GM18861 (cell line): ENCODE results near the gene SCN8A.

Experiments
- ATAC-seq: cut with Tn5 transposase; IDR thresholded peaks from one replicate; pipeline ENCODE4 v1.9.1; 2021; ENCODE audit not compliant: unreplicated experiment

Gene SCN8A

DNA sequence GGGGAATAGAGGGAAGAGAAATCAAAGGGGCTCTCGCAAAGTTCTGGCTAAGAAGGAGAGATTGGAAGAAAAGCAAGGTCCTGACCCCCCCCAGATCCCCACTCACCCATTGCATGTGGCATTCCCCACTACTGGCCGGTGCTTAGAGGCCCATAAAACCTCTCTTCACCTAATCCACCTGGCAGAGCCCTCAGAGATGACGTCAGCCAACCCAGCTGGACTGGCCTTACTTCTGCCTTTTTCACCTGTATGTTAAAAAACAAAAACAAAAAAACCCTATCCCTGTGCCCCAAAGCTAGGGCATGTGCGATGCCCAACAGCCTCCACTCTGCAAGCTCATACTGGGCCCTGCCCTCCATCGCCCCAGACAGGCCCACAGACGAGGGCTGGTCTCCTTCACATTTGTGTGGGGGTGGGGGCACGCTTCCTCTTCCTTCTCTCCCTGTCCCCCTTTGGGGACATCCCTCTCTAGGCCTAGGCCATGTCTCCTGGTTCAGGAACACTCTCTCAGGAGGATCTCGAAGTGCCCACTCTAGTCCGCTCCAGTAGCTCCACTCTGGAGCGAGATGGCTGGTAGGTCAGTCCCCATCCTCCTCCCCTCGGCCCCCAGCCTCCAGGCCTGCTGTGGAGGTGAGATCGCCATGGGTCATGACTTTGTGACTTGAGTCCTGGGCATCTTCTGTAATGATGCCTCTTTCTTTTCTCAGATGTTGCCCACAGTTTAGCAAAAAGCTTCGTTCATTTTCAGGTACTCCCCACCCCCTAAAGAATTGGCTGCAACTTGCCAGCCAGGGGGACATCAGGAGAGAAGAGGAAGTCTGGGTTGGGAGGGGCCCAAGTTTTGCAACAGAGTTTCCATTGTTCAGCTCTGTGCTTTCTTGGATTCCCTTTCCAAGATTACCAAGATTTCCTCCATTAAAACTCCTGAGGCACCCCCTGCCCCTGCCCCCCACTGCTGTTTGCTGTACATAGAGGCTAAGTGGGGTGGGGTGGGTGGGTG lies 220.5 kb downstream of the SCN8A start:
- ATAC-seq, result no peak

DNA sequence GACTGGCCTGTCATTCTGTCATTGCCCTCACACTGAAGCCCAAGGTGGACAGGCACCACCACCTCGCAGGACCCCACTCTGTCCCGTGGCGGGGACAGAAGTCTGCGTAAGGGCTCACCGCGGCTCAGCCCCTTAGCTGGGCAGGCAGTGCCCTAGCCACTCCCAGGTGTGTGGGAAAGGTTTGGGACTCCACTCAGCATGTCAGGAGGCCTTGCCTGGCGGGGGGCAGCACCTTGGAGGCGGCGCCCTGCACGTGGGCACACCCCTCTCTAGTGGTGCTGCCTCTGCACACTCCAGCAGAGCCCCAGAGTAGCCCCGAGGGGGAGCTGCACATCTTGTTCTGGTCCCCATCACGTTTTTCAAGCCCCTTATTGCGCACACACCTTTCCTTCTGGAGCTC lies 221.8 kb downstream of the SCN8A start:
- no peak for ATAC-seq

DNA sequence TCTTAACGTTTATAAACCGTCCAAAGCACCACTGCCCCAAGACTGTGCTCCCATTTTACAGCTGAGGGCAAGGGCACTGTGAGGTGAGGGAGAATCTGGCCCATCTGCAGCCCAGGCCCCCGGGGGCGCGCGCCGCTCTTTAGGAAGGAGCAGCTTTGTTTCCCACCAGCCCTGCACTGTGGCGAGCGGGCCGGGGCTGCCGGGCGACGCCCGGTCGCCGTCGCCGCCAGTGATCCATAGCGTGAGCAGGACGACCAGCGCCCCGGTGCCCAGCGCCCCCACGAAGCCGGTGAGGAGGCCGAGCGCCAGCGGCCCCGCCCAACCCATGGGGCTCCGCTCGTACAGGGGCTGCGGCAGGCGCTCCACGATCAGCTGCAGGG lies 222.9 kb downstream of the SCN8A start:
- no peak for ATAC-seq

DNA sequence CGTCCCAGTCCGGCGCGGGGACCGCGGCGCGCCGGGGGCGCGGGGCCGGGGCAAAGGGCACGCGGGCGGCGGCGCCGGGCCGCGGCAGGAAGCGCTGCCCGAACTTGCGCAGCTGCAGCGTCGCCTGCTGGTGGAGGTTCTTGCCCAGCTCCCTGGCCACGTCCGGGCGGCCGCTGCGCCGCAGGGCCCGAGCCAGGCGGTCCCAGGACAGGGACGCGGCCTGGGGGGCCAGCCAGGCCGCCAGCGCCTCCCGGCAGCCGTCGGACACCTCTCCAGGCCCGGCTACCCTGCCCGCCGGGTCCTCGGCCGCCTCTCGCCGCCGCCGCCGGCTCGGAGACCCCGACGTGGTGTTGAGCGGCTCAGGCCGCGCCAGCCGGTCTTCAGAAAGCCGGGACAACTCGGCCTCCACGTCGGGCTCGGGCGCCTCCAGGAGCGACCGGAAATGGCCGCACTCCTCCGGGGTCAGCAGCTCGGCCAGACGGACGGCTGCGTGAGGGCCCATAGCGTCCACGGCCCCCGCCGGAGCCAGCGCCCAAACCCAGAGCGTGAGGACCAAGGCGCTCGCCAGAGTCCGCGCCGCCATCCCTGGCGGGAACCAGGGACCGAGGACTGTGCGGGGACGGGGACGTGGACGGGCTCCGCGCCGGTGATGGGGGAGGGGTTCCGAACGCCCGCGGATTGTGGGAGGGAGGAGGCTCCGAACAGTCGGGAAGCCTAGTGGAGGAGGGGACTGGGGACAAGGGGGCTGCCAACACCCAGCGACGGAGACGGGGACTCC lies 223.5 kb downstream of the SCN8A start:
- no peak for ATAC-seq

- ATAC-seq, result no peak
Observed at GRCh38 chr12:51815571-51815970, 224.5 kb downstream of the SCN8A start.

DNA sequence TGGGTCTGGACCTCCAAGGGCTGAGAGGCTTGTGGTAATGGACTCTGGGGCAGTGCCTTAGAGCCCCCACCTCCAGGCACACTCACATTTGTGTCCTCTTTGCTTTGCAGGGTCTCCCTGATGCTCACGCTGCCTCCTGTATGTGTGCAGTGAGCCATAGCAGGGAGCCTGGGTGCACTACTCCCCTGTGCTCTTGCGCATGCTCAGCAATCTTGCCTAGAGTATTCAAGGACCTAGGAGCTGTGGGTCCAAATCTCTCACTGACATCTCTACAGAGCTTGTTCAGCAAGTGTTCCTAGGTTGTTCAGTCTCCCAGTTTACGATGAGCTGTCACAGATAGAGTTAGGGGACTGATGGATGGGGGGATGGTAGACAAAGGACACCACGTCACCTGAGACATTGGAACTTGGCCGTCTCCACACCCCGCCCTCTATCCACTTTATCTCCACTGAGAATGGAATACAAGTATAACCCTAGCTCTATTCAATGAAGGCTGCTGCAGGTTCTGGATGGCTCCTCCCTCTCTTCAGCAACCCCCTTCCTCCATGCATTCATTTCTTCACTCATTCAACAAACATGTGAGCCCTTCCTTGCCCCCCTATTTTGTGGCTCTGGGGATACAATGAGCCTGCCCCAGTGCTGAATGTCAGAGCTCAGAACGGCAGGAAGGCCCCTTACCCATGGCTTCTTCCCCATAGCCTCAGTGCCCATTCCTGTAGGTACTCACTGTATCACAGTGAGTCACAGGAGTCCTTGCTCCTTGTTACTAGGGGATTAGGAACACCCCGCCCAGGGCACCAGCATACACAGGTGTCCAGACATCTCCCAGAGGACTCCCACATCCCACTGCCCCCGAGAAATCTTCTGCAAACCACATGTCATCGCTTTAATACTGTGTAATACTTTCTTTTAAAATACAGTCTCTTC lies 226.3 kb downstream of the SCN8A start:
- ATAC-seq, result no peak

DNA sequence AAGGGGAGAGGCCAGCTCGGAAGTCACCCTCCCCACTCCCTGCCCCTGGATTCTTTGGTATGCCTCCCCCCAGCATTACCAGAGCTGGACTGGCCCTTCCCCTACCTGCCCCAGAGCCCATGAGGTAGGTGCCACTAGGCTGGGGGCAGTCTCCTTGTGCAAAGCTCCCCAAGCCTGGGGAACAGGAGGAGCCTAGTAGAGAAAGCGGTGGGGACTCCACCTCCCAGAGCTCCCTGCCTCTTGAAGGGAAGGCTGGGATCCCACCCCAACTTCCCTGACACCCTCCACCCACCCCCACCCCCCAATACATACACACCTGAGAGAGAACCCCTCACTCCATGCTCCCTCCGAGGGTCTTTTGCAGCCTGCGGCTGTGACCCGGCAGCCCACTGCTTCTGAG lies 227.1 kb downstream of the SCN8A start:
- no peak for ATAC-seq

GRCh38 chr12:51818566-51819300 lies 227.7 kb downstream of the SCN8A start:
- no peak for ATAC-seq

DNA sequence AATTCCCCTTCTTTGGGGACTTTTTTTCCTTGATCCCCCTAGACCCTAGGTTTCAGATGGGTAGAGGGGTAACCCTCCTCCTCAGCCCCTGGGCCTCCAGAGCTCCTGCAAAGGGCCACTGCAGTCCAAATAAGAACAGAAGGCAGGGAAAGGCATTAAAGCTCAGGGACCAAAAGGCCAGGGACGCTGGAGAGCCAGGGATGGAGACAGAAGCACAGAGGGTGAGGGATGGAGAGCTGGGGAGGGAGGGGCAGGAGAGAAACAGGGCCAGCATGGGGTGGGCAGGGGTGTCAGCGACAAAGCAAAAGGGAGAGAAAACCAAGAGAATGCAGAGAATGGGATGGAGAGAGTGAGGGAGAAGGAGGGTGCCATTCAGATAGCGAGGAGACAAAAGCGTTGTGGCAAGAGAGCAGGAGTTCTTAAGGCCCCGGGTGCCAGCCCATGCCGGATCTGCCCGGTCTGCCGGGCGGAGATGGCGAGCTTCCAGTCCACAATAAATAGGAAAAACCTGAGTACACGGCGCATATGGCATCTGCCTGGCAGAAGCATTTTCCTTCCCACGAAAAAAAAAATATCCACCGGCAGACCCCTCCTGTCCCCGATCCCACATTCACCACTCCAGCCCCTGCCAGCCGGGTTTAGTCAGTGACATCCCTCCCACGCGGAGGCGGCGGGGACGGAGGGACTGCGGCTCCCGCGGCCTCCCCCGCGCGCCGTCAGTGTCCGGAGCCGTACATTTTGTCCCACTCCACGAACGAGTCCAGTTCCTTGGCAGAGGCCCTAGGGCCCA lies 228.9 kb downstream of the SCN8A start:
- no peak for ATAC-seq

DNA sequence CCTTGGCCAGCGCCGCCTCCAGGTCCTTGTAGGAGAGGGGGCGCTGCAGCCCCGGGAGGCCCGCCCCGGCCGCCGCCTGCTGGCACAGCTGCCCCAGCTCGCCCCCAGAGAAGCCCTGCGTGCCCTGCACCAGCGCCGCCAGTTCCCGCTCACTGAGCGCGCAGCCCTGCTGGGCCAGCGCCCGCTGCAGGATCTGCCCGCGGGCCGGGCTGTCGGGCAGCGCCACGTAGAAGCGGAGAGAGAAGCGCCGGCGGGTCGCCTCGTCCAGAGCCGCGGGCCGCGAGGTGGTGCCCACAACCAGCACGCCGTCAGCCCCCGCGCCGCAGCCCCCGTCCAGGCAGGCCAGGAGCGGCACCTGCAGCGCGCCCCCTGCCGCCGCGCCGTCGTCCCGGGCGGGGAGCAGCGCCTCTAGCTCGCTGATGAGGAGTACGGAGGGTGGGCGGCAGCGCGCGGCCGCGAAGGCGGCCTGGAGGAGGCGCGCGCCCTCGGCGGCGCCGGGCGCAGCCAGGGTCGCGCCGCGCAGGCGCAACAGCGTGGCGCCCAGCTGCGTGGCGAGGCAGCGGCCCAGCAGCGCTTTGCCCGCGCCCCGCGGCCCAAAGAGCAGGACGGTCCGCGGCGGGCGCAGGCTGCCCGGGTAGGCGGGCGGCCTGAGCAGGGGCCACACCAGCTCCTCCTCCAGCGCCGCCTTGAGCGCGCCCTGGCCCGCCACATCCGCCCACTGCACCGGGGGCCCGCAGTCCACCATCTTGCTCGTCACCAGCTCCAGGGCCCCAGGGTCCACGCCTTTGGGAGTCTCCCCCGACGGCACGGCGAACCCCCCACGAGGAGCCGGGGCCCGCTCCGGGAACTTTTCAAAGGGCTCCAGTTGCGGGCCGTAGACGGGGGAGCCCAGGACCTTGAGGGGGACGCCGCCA lies 229.8 kb downstream of the SCN8A start:
- ATAC-seq, result no peak

GRCh38 chr12:51821440-51822260 lies 230.6 kb downstream of the SCN8A start:
- no peak for ATAC-seq

DNA sequence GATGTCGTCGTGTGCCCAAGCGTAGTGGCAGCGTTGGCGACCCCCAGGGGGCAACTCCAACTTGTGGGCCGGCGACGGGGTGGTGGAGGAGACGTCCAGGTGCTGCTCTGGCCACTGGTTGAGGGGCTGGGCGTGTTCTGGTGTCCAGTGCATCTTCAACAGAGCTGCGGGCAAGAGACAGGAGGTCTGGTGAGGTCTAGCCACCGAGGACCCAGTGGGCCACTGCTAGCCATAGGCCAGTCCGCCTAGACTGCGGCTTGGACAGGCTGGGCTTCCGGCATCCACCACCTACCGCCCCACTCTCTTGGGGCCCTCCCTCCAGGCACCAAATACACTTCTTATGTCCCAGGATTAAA lies 231.2 kb downstream of the SCN8A start:
- ATAC-seq, result no peak

DNA sequence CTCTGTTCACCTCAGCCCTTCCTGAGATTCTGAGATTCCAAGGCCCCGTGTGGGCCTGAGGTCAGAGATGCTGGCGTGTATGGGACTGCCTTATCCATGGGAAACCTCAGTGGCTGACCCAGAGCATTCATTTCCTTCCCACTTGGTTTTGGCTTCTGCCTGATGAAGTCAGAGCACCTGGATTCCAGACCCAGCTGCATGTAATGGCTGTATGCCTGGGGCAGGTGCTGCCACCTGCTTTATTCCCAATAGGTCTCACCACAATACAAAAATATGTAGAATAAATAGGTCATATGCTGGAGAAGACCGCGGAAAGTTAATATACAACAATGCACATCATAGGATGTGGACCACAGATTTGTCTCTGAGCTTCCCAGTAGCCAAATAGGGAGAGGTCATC lies 231.9 kb downstream of the SCN8A start:
- no peak for ATAC-seq

DNA sequence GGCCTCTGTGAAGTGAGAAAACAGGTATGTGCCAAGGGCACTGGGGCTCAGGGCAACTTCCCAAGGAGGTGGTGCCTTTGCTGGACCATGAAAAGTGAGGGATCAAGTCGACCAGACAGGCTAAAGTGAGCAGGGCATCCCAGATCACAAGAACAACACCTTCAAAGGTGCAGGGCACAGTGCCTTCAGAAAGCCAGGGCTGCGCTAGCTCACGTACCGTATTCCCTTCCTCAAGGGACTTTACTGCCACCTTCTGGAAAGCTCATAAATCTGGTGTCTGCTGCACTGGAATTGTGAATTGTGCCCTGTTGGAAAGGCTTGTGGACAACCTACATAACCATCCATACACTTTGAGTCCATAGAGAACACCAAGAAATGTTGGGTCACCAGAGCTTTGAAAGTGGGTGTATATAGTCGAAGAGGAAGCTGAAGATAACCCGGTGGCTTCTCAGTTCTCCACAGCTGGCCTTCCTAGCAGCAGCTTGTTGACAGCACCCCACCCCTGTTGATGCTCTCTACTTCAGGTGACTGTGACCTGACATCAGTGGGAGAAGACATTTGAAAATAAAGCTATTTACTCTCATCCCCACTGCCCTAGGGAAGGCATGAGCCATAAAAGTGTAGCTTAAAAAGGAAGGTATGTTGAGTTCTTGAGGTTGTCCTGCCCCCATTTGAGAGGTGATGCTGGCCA lies 233.0 kb downstream of the SCN8A start:
- no peak for ATAC-seq

DNA sequence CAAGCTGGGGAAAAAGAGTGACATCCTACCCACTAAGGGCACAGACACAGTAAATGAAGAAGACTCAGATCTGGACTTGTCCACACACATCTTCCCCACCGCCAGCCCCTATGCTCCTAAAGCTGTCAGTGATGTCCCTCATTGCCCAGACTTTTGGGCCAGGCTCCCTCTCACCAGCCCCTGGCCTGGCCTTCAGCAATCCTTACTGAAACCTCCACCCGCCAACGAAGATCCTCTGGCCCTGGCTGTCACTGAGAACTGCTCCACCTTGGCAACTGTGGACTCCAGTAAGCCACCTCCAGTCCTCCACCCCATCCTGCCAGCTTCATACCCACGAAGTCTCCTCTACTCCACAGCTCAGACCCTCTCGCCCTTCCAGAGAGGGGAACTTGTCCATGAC lies 234.2 kb downstream of the SCN8A start:
- ATAC-seq, result no peak

DNA sequence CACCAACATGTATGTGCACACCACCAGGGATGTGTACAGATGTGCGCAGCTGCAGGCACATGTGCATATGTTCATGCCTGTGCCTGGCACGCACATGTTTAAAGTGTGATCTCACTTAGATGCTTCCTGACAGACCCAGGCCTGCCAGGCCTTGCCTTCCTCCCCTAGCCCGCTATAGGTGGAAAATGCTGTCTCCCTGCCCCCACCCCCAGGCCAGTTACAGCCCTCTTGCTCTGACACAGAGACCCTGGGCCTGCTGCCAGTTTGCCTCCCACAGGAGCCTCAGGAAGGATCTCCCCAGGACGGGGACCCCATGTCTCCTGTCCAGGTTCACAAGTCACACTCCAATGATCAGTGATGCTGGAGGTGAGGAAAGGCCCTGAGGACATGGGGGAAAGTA lies 235.8 kb downstream of the SCN8A start:
- ATAC-seq, result no peak
